ENCODE results near the gene PKMYT1.

Gene PKMYT1

GRCh38 chr16:3022684-3023414 is 42.6 kb upstream of the PKMYT1 start:
- Histone ChIP-seq H3K9ac (ENCODE audit: low read length) (peak overlapping the region; percentile 1), H3K4me3 (ENCODE audit: low read length) (peak overlapping the region; percentile 76), H3K27ac (ENCODE audit: low read depth, low read length) (peak overlapping the region; percentile 94), H3K36me3 (ENCODE audit: control insufficient read depth, insufficient read depth, low read length) (no peaks in the 10 kb centered on the region), H3K27me3 (ENCODE audit: control insufficient read depth, insufficient read depth, low read length) (no peaks in the 10 kb centered on the region), H3K4me1 (ENCODE audit: control insufficient read depth, insufficient read depth, low read length) (peaks cover 14% of the 10 kb centered on the region)

- Histone ChIP-seq H3K36me3 (ENCODE audit: control insufficient read depth, insufficient read depth, low read length) (no peaks in the 10 kb centered on the region), H3K27ac (ENCODE audit: low read depth, low read length) (peak overlapping the region; percentile 94), H3K4me3 (ENCODE audit: low read length) (peak overlapping the region; percentile 76), H3K27me3 (ENCODE audit: control insufficient read depth, insufficient read depth, low read length) (no peaks in the 10 kb centered on the region), H3K9ac (ENCODE audit: low read length) (no peak overlapping the region), H3K4me1 (ENCODE audit: control insufficient read depth, insufficient read depth, low read length) (peaks cover 14% of the 10 kb centered on the region)
These were observed 42.0 kb upstream of the PKMYT1 start for GRCh38 chr16:3022208-3022683.

- no peaks in the 10 kb centered on the region for H3K36me3 ChIP-seq (ENCODE audit: control insufficient read depth, insufficient read depth, low read length)
- peak overlapping the region; percentile 7 for H3K9ac ChIP-seq (ENCODE audit: low read length)
- peak overlapping the region; percentile 93 for H3K27ac ChIP-seq (ENCODE audit: low read depth, low read length)
- H3K4me3 ChIP-seq (ENCODE audit: low read length), result peak overlapping the region; percentile 71
- no peaks in the 10 kb centered on the region for H3K27me3 ChIP-seq (ENCODE audit: control insufficient read depth, insufficient read depth, low read length)
- H3K4me1 ChIP-seq (ENCODE audit: control insufficient read depth, insufficient read depth, low read length), result peaks cover 14% of the 10 kb centered on the region
These were observed 41.4 kb upstream of the PKMYT1 start for GRCh38 chr16:3021449-3022207.

GRCh38 chr16:3020604-3021448 is 40.6 kb upstream of the PKMYT1 start:
- Histone ChIP-seq H3K4me3 (ENCODE audit: low read length) (peak overlapping the region; percentile 71), H3K36me3 (ENCODE audit: control insufficient read depth, insufficient read depth, low read length) (no peaks in the 10 kb centered on the region), H3K27ac (ENCODE audit: low read depth, low read length) (peak overlapping the region; percentile 93), H3K4me1 (ENCODE audit: control insufficient read depth, insufficient read depth, low read length) (peaks cover 14% of the 10 kb centered on the region), H3K9ac (ENCODE audit: low read length) (peak overlapping the region; percentile 1), H3K27me3 (ENCODE audit: control insufficient read depth, insufficient read depth, low read length) (peaks cover 5% of the 10 kb centered on the region)

- H3K9ac ChIP-seq (ENCODE audit: low read length), result peak within 1 kb of the TSS; percentile 1
These were observed 40.0 kb upstream of the PKMYT1 start, which contains the start of gene TNFRSF12A for GRCh38 chr16:3020247-3020603. TNFRSF12A (plus strand) TSS chr16:3020368; CDS start chr16:3020398, 30 bp downstream.

GRCh38 chr16:3019594-3020246 is 39.5 kb upstream of the PKMYT1 start:
- peak overlapping the region; percentile 61 for H3K4me3 ChIP-seq (ENCODE audit: low read length)
- no peak overlapping the region for H3K9ac ChIP-seq (ENCODE audit: low read length)
- no peaks in the 10 kb centered on the region for H3K36me3 ChIP-seq (ENCODE audit: control insufficient read depth, insufficient read depth, low read length)
- no peak overlapping the region for H3K27ac ChIP-seq (ENCODE audit: low read depth, low read length)
- peaks cover 5% of the 10 kb centered on the region for H3K27me3 ChIP-seq (ENCODE audit: control insufficient read depth, insufficient read depth, low read length)
- peaks cover 14% of the 10 kb centered on the region for H3K4me1 ChIP-seq (ENCODE audit: control insufficient read depth, insufficient read depth, low read length)

More at GRCh38 chr16:3020247-3020603, 40.0 kb upstream of the PKMYT1 start, which contains the start of gene TNFRSF12A:
- H3K36me3 ChIP-seq (ENCODE audit: control insufficient read depth, insufficient read depth, low read length), result no peaks in the 10 kb centered on the region
- peaks cover 14% of the 10 kb centered on the region for H3K4me1 ChIP-seq (ENCODE audit: control insufficient read depth, insufficient read depth, low read length)
- H3K4me3 ChIP-seq (ENCODE audit: low read length), result peak within 1 kb of the TSS; percentile 71
- H3K27me3 ChIP-seq (ENCODE audit: control insufficient read depth, insufficient read depth, low read length), result peaks cover 5% of the 10 kb centered on the region
- H3K27ac ChIP-seq (ENCODE audit: low read depth, low read length), result peak within 1 kb of the TSS; percentile 93

- no peak within 1 kb of the TSS for H3K27ac ChIP-seq (ENCODE audit: low read depth, low read length)
- no peak within 1 kb of the TSS for H3K9ac ChIP-seq (ENCODE audit: low read length)
- H3K4me3 ChIP-seq (ENCODE audit: low read length), result no peak within 1 kb of the TSS
- H3K4me1 ChIP-seq (ENCODE audit: control insufficient read depth, insufficient read depth, low read length), result peaks cover 14% of the 10 kb centered on the region
- H3K36me3 ChIP-seq (ENCODE audit: control insufficient read depth, insufficient read depth, low read length), result no peaks in the 10 kb centered on the region
- peaks cover 5% of the 10 kb centered on the region for H3K27me3 ChIP-seq (ENCODE audit: control insufficient read depth, insufficient read depth, low read length)
These were observed 37.7 kb upstream of the PKMYT1 start, which contains the start of gene CLDN6 for GRCh38 chr16:3017794-3018506. CLDN6 (minus strand) TSS chr16:3018183; CDS start chr16:3016021, 2,162 bp downstream.

- no peaks in the 10 kb centered on the region for H3K36me3 ChIP-seq (ENCODE audit: control insufficient read depth, insufficient read depth, low read length)
- no peak overlapping the region for H3K27ac ChIP-seq (ENCODE audit: low read depth, low read length)
- no peak overlapping the region for H3K4me3 ChIP-seq (ENCODE audit: low read length)
- peaks cover 8% of the 10 kb centered on the region for H3K4me1 ChIP-seq (ENCODE audit: control insufficient read depth, insufficient read depth, low read length)
- peaks cover 6% of the 10 kb centered on the region for H3K27me3 ChIP-seq (ENCODE audit: control insufficient read depth, insufficient read depth, low read length)
- no peak overlapping the region for H3K9ac ChIP-seq (ENCODE audit: low read length)
These were observed 37.1 kb upstream of the PKMYT1 start for GRCh38 chr16:3017344-3017743.

GRCh38 chr16:3015865-3016521 is 35.7 kb upstream of the PKMYT1 start:
- Histone ChIP-seq H3K4me3 (ENCODE audit: low read length) (no peak overlapping the region), H3K9ac (ENCODE audit: low read length) (no peak overlapping the region), H3K27ac (ENCODE audit: low read depth, low read length) (no peak overlapping the region), H3K36me3 (ENCODE audit: control insufficient read depth, insufficient read depth, low read length) (no peaks in the 10 kb centered on the region), H3K4me1 (ENCODE audit: control insufficient read depth, insufficient read depth, low read length) (peaks cover 2% of the 10 kb centered on the region), H3K27me3 (ENCODE audit: control insufficient read depth, insufficient read depth, low read length) (peaks cover 9% of the 10 kb centered on the region)

- Histone ChIP-seq H3K27ac (ENCODE audit: low read depth, low read length) (no peak overlapping the region), H3K36me3 (ENCODE audit: control insufficient read depth, insufficient read depth, low read length) (no peaks in the 10 kb centered on the region), H3K9ac (ENCODE audit: low read length) (no peak overlapping the region), H3K4me3 (ENCODE audit: low read length) (no peak overlapping the region), H3K4me1 (ENCODE audit: control insufficient read depth, insufficient read depth, low read length) (peaks cover 1% of the 10 kb centered on the region), H3K27me3 (ENCODE audit: control insufficient read depth, insufficient read depth, low read length) (peaks cover 9% of the 10 kb centered on the region)
These were observed 34.7 kb upstream of the PKMYT1 start for GRCh38 chr16:3014971-3015370.
